Iris pigment epithelial cell (primary cell): ENCODE results near the gene HVCN1.
A peak's percentile ranks its signal among the peaks of the same experiment; 100 is the strongest.

Source experiments
- DNase-seq: peaks from one replicate; pipeline ENCODE4 v3.0.0-alpha.2; 2011; ENCODE audit warnings: low read depth

Gene HVCN1

DNA sequence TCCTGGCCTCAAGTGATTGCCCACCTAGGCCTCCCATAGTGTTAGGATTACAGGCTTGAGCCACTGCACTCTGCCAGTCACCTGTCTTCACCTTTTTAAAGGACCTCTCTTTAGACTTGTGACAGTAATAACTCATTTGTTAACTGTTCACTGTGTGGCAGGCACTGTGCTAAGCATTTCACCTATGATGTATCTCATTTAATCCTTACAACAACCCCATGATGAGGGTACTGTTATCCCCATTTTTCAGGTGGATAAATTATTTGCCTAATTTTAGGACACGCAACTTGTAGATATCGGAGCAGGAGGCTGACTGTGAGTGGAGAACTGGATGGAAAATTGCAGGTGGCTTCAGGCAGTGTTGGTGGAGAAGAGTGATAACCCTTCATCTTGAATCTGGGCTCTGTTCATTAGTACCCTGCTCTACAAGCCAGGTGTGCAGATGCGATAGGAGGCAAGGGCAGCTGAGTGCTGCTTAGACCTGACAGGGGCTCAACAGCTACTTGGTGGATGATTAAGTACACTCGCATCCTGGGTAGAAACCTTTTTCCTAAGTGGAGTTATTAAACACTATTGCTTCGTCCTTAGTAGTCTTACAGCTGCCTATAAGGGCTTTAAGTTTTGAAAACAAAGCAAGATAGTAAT, 72.3 kb downstream of the HVCN1 start:
- no peak for DNase-seq

DNA sequence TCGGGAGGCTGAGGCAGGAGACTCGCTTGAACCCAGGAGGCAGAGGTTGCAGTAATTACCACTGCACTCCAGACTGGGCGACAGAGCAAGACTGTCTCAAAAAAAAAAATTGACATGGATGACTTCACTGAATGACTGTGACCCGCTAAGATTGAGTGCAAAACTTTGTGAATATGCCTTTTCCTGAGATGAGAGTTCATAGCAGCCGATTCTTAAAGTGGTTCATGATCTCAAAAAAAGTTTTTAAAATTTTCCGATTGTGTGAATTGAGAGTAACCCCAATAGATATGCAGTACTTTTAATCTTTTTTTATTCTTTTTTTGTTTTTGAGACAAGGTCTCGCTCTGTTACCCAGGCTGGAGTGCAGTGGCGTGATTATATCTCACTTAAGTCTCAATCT, 73.7 kb downstream of the HVCN1 start:
- DNase-seq = no peak

DNA sequence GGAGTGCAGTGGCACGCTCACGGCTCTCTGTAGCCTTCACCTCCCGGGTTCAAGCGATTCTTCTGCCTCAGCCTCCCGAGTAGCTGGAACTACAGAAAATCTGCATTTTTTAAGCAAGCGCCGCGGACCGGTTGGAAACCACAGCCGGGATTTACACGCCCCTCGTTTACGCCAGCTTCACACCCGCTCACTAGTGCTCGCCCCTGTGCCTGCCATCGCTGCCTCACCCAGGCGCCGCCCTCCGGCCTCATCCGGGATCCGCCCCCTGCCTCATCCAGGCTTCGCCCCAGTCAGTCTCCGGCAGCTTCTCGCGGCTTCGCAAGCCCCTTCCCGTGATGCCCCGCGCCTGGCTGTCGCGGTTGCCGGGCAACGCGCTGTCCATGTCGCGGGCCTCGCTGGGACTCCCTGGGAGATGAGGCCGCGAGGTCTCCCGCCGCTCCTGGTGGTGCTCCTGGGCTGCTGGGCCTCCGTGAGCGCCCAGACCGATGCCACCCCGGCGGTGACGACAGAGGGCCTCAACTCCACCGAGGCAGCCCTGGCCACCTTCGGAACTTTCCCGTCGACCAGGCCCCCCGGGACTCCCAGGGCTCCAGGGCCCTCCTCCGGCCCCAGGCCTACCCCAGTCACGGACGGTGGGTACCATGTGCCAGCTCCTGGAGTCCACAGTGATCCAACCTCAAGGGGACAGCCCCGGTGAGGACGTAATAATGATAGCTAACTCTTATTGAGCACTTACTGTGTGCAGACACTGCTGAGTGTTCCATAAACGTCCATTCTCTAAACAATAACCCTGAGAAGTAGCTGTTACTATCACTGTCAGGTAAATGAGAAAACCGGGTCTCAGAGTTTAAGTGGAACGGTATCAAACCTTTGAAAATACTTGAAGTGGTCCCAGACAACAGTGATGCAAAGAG, 74.9 kb downstream of the HVCN1 start, which contains the start of gene TCTN1:
Gene TCTN1 (plus strand): TSS at position 359 of the 914 bp plus-strand sequence. CDS start 54 bp downstream, at position 413.
- peak; percentile 96 for DNase-seq

DNA sequence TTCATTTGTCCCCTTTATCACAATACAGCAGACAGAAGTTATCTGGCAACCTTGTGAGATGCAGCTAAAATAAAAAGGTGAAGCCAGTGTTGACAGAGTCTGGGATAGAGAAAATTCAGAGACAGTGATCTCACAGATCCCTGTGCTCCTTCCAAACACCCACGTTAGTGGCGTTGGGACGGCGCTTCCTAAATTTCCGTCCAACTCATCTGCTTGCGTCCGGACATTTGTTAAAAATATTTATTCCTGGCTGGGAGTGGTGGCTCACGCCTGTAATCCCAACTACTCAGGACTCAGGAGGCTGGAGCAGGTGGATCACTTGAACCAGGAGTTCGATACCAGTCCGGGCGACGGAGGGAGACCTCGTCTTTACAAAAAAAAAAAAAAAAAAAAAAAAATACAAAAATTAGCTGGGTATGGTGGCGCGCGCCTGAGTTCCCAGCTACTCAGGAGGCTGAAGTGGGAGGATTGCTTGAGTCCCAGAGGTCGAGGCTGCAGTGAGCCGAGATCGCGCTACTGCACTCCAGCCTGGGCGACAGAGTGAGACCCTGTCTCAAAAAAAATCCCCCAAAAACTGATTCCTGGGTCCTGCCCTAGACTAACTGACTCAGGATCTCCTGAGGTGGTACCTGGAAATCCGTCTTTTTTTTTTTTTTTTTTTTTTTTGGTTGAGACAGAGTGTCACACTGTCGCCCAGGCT, 75.7 kb downstream of the HVCN1 start:
- no peak for DNase-seq

DNA sequence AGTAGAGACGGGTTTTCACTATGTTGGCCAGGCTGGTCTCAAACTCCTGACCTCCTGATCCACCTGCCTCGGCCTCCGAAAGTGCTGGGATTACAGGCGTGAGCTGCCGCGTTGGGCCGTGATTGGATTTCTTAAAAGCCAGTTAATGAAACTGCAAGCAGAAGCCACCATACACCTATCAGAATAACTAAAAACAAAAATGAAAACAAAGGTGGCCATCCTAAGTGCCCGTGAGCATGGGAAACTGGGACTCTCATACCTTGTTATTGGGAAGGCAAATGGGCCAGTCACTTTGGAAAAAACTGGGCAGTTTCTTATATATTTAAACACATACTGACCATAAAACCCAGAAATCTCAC, 82.7 kb downstream of the HVCN1 start:
- no peak for DNase-seq

DNA sequence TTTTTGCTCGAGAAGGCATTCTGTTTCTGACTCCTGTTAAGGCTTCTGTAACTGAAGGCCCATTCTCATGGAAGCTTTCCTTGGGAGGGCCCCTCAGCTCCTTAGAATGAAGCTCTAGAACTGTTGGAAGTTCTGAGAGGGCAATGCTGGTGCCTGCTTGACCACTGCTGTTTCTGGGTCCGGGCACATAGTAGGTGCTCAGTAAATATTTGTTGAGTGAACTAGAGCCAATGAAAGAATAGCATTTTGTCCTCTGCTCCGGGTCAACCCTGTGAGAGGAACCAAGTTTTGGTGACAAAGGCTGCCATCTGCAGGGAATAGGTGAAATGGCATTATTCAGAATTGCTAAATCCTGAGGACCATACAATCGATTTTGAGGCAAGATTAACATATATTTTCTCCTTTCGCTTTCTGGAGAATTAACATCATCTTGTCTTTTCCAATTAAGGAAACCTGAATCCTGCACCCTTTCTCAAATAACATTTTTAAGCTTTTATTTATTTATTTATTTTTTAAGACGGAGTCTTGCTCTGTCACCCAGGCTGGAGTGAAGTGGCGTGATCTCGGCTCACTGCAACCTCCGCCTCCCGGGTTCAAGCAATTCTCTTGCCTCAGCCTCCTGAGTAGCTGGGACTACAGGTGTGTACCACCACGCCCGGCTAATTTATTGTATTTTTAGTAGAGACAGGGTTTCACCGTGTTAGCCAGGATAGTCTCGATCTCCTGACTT, 86.7 kb downstream of the HVCN1 start:
- peak; percentile 47 for DNase-seq

DNA sequence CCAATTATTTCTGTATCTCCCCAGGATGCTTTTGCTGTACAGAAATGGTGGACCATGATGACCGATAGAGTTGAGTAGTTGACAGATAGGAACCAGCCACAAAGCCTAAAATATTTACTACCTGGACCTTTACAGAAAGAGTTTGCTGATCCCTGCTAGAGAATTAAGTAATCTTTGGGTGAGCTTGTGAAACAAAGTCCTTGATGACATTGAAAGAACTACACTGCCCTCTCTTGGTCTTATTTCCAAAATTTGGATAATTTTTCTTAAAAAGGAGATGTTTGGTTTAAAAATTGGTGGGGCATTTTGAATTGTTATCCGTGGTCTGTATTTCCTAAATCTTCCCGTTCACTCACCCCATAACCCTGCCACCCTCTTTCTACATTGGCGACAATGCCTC, 88.7 kb downstream of the HVCN1 start:
- peak; percentile 68 for DNase-seq

DNA sequence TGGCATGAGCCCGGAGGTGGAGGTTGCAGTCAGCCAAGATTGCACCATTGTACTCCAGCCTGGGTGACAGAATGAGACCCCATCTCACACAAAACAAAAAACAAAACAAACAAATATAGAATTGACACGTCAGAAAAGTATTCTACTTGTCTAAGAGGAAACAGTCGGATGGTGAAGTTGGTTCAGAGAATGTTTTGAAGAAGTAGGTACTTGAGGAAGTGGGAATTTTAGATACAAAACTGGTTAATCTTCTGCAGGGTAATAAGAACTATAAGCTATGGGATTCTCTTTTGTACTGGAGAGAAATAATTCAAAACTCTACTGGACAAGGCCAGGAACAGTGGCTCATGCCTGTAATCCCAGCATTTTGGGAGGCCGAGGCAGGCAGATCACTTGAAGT, 89.6 kb downstream of the HVCN1 start:
- no peak for DNase-seq
